ENCODE results near the gene CD81. TPM values are rescaled to one million over a fixed set of nuclear protein-coding genes. Genes with fewer than 3 reads are reported as not detected.

Gene CD81
- polyA plus RNA-seq, 1 experiment: 260 TPM

GRCh38 chr11:2431395-2431794 lies 54.3 kb downstream of the CD81 start:
- TF ChIP-seq CTCF (IDR thresholded peaks at IDR 0.05; ENCODE audit: low read depth, low read length): no peak
- Histone ChIP-seq H3K27me3 (ENCODE audit: control insufficient read depth, insufficient read depth, low read length) (peaks cover 2% of the 10 kb centered on the region), H3K9me3 (ENCODE audit: control insufficient read depth, insufficient read depth, low read length) (no peaks in the 10 kb centered on the region; the same call in none of the 2 replicates), H3K4me3 (ENCODE audit: low read depth, low read length) (no peak overlapping the region), H3K27ac (ENCODE audit: low read depth, low read length) (no peak overlapping the region)
- CTCF ChIA-PET: interaction anchor here (1.0 kb wide), 2 partner anchors 16 to 99 kb away, joined by 3 to 4 read pairs; no protein-coding TSS in a partner anchor
- DNase-seq (ENCODE audit: low read depth, low spot score): no peak
- POLR2A ChIA-PET: no interaction called here

GRCh38 chr11:2432171-2432621 lies 55.1 kb downstream of the CD81 start:
- ChIA-PET CTCF (no interaction called here), POLR2A (no interaction called here)
- Histone ChIP-seq H3K27me3 (ENCODE audit: control insufficient read depth, insufficient read depth, low read length) (peaks cover 2% of the 10 kb centered on the region), H3K4me3 (ENCODE audit: low read depth, low read length) (no peak overlapping the region), H3K9me3 (ENCODE audit: control insufficient read depth, insufficient read depth, low read length) (no peaks in the 10 kb centered on the region; the same call in none of the 2 replicates), H3K27ac (ENCODE audit: low read depth, low read length) (no peak overlapping the region)
- DNase-seq (ENCODE audit: low read depth, low spot score): no peak
- TF ChIP-seq CTCF (IDR thresholded peaks at IDR 0.05; ENCODE audit: low read depth, low read length): no peak

- no peak for DNase-seq (ENCODE audit: low read depth, low spot score)
- H3K4me3 ChIP-seq (ENCODE audit: low read depth, low read length): no peak overlapping the region
- H3K9me3 ChIP-seq (ENCODE audit: control insufficient read depth, insufficient read depth, low read length): no peaks in the 10 kb centered on the region; the same call in none of the 2 replicates
- H3K27me3 ChIP-seq (ENCODE audit: control insufficient read depth, insufficient read depth, low read length): peaks cover 4% of the 10 kb centered on the region
- H3K27ac ChIP-seq (ENCODE audit: low read depth, low read length): no peak overlapping the region
- CTCF ChIA-PET: no interaction called here
- TF ChIP-seq CTCF (IDR thresholded peaks at IDR 0.05; ENCODE audit: low read depth, low read length): no peak
- POLR2A ChIA-PET: no interaction called here
Observed at GRCh38 chr11:2432628-2433071, 55.5 kb downstream of the CD81 start.

GRCh38 chr11:2433106-2433925 lies 56.2 kb downstream of the CD81 start:
- H3K27ac ChIP-seq (ENCODE audit: low read depth, low read length): no peak overlapping the region
- DNase-seq (ENCODE audit: low read depth, low spot score): no peak
- POLR2A ChIA-PET: no interaction called here
- no peak overlapping the region for H3K4me3 ChIP-seq (ENCODE audit: low read depth, low read length)
- no peaks in the 10 kb centered on the region; the same call in none of the 2 replicates for H3K9me3 ChIP-seq (ENCODE audit: control insufficient read depth, insufficient read depth, low read length)
- CTCF ChIA-PET: no interaction called here
- H3K27me3 ChIP-seq (ENCODE audit: control insufficient read depth, insufficient read depth, low read length): peaks cover 6% of the 10 kb centered on the region
- no peak for TF ChIP-seq CTCF (IDR thresholded peaks at IDR 0.05; ENCODE audit: low read depth, low read length)

GRCh38 chr11:2434008-2434407 lies 56.9 kb downstream of the CD81 start:
- ChIA-PET CTCF (no interaction called here), POLR2A (no interaction called here)
- no peak for TF ChIP-seq CTCF (IDR thresholded peaks at IDR 0.05; ENCODE audit: low read depth, low read length)
- H3K9me3 ChIP-seq (ENCODE audit: control insufficient read depth, insufficient read depth, low read length): no peaks in the 10 kb centered on the region; the same call in none of the 2 replicates
- no peak overlapping the region for H3K27ac ChIP-seq (ENCODE audit: low read depth, low read length)
- peaks cover 6% of the 10 kb centered on the region for H3K27me3 ChIP-seq (ENCODE audit: control insufficient read depth, insufficient read depth, low read length)
- H3K4me3 ChIP-seq (ENCODE audit: low read depth, low read length): no peak overlapping the region
- DNase-seq (ENCODE audit: low read depth, low spot score): no peak
